Right lobe of liver (tissue), 4 donors: ENCODE results near the gene APBA1.

Source experiments
- POLR2A ChIP-seq: fragments of 450-650 bp; IDR thresholded peaks from one replicate; pipeline ENCODE4 v1.6.1; 2017; ENCODE audit warnings: antibody characterized with exemption, mild to moderate bottlenecking
- TF ChIP-seq, protein P1 (sequence below), 4 donors: fragments of 200-600 bp in 3 of 4; fragments of 450-650 bp in 1 of 4; IDR thresholded peaks; one replicate each; pipeline versions ENCODE4 v1.5.1 to v1.8.0; 2016 to 2022; ENCODE audit warnings: antibody characterized with exemption in 4 of 4, mild to moderate bottlenecking in 2 of 4
- donor health status: DM: no; HTN: no; CAD: no.
- donor health status: DM: no; HTN: no; CAD: no.
- donor health status: DM: no; HTN: yes; CAD: no.

DNA sequence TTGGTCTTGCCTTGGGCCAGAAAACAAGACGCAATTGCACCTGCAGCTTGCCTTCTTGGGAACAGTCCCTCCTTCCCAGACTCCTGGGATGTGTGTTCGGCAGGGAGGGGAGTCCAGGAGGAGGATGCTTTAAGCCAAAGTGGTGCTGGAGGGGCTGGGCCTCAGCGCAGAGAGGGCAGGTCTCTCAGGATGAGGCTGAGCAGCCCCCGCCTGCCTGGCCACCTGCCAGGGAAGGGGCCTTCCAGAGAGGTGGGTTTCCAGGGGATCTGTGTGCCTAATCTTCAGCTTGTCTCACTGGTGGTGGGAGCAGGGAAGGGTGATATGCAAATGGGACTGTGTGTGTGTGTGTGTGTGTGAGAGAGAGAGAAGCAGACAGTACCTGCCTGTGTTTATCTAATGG, 242.0 kb downstream of the APBA1 start:
- TF ChIP-seq POLR2A = no peak
- TF ChIP-seq, protein P1, sequence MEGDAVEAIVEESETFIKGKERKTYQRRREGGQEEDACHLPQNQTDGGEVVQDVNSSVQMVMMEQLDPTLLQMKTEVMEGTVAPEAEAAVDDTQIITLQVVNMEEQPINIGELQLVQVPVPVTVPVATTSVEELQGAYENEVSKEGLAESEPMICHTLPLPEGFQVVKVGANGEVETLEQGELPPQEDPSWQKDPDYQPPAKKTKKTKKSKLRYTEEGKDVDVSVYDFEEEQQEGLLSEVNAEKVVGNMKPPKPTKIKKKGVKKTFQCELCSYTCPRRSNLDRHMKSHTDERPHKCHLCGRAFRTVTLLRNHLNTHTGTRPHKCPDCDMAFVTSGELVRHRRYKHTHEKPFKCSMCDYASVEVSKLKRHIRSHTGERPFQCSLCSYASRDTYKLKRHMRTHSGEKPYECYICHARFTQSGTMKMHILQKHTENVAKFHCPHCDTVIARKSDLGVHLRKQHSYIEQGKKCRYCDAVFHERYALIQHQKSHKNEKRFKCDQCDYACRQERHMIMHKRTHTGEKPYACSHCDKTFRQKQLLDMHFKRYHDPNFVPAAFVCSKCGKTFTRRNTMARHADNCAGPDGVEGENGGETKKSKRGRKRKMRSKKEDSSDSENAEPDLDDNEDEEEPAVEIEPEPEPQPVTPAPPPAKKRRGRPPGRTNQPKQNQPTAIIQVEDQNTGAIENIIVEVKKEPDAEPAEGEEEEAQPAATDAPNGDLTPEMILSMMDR (IDR thresholded peaks at IDR 0.05) = no peak
